HG03159 (cell line): ENCODE results near the gene GJD3.

Source experiments
- ATAC-seq: cut with Tn5 transposase; IDR thresholded peaks from one replicate; pipeline ENCODE4 v1.9.1; 2021; ENCODE audit warnings: mild to moderate bottlenecking, moderate library complexity; ENCODE audit not compliant: unreplicated experiment

The GJD3 gene

DNA sequence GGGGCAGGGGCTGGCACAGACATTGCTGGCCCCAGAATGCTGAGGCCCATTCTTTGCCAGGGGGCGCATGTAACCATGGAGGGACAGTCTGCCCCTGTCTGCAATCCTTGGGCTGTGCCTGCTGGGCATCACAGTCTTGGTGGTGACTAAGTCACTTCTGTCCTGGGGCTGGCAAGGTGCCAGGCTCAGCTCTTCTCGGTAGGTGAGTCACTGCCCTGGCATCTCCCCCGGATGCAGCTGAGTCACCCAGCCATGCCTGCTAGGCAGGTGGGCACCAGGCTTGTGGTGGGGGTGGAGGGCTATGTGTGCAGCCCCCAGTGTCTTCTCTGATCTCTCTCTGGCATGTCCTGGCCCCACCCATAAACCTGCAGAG, 50.0 kb downstream of the GJD3 start:
- ATAC-seq = no peak

DNA sequence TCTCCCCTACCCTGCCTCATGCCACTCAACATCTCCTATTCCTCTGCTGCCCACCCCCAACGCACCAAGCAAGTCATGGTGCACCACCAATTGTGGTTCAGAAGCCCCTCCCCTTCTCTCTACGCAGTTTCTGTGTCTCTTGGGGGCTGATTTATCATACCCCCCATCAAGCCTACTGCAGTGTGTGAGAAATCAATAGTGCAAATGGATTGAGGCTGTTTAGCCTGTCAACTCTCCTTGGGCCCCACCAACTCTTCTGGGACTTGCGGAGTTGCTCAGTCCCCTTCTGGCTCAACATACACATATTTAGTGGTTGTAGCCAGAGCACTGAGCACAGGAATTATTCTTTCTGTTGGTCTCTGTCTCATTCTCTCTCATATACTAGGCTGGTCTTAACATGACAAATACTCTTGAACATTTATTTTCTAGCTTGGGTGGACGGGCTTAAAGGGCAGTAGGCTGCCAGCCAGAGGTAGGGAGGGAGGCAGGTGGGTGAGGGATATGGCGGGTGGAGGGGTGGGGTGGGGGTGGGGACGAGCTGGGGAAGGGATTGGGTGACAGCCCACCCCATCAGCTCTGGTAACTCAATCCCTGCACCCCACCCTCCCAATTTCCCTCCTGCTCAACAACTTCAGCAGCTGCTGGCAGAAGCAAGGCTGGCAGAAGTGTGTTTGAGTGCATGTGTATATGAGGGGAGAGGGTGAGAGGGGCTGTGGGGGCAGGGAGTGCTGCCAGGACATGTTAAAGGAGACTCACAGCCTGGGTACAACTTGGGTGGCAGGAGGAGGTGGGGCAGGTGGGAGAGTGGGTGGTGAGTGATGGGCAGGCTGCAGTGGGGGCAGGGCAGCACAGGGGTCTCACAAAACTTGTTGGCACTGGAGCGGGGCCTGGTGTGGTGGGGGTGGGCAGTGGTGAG, 50.6 kb downstream of the GJD3 start:
- ATAC-seq = no peak
